Measurements from ENCODE around the gene MAST4.

The MAST4 gene

GRCh38 chr5:67073045-67073680, 477.0 kb downstream of the MAST4 start:
- H3K9ac ChIP-seq (ENCODE audit: insufficient read length) = no peak overlapping the region
- no peaks in the 10 kb centered on the region for H3K9me3 ChIP-seq (ENCODE audit: low read depth, low read length)
- no peak overlapping the region for H3K27ac ChIP-seq
- TF ChIP-seq FOXP2 (optimal IDR thresholded peaks at IDR 0.05; ENCODE audit: control extremely low read depth, extremely low read length, insufficient read depth) (no peak), EZH2 (IDR thresholded peaks at IDR 0.05) (no peak), POLR2AphosphoS5 (IDR thresholded peaks at IDR 0.05; ENCODE audit: borderline replicate concordance, low read depth, low read length) (no peak)
- no peak overlapping the region for H3K4me3 ChIP-seq
- no peaks in the 10 kb centered on the region for H3K36me3 ChIP-seq (ENCODE audit: insufficient read depth, low read length)
- DNase-seq (ENCODE audit: low read depth, low spot score) = no peak

GRCh38 chr5:67077296-67077695, 481.1 kb downstream of the MAST4 start:
- TF ChIP-seq POLR2AphosphoS5 (IDR thresholded peaks at IDR 0.05; ENCODE audit: borderline replicate concordance, low read depth, low read length) (no peak), EZH2 (IDR thresholded peaks at IDR 0.05) (no peak), FOXP2 (optimal IDR thresholded peaks at IDR 0.05; ENCODE audit: control extremely low read depth, extremely low read length, insufficient read depth) (no peak)
- no peaks in the 10 kb centered on the region for H3K36me3 ChIP-seq (ENCODE audit: insufficient read depth, low read length)
- H3K9ac ChIP-seq (ENCODE audit: insufficient read length) = no peak overlapping the region
- H3K9me3 ChIP-seq (ENCODE audit: low read depth, low read length) = no peaks in the 10 kb centered on the region
- H3K27ac ChIP-seq = no peak overlapping the region
- H3K4me3 ChIP-seq = no peak overlapping the region
- no peak for DNase-seq (ENCODE audit: low read depth, low spot score)

GRCh38 chr5:67081261-67081660, 485.1 kb downstream of the MAST4 start:
- DNase-seq (ENCODE audit: low read depth, low spot score) = no peak
- no peak overlapping the region for H3K27ac ChIP-seq
- TF ChIP-seq FOXP2 (optimal IDR thresholded peaks at IDR 0.05; ENCODE audit: control extremely low read depth, extremely low read length, insufficient read depth) (no peak), POLR2AphosphoS5 (IDR thresholded peaks at IDR 0.05; ENCODE audit: borderline replicate concordance, low read depth, low read length) (no peak), EZH2 (IDR thresholded peaks at IDR 0.05) (no peak)
- H3K36me3 ChIP-seq (ENCODE audit: insufficient read depth, low read length) = no peaks in the 10 kb centered on the region
- no peak overlapping the region for H3K4me3 ChIP-seq
- no peak overlapping the region for H3K9ac ChIP-seq (ENCODE audit: insufficient read length)
- H3K9me3 ChIP-seq (ENCODE audit: low read depth, low read length) = no peaks in the 10 kb centered on the region

GRCh38 chr5:67082941-67083340, 486.7 kb downstream of the MAST4 start:
- H3K27ac ChIP-seq = no peak overlapping the region
- H3K9me3 ChIP-seq (ENCODE audit: low read depth, low read length) = no peaks in the 10 kb centered on the region
- DNase-seq (ENCODE audit: low read depth, low spot score) = no peak
- no peaks in the 10 kb centered on the region for H3K36me3 ChIP-seq (ENCODE audit: insufficient read depth, low read length)
- TF ChIP-seq EZH2 (IDR thresholded peaks at IDR 0.05) (no peak), FOXP2 (optimal IDR thresholded peaks at IDR 0.05; ENCODE audit: control extremely low read depth, extremely low read length, insufficient read depth) (no peak), POLR2AphosphoS5 (IDR thresholded peaks at IDR 0.05; ENCODE audit: borderline replicate concordance, low read depth, low read length) (no peak)
- no peak overlapping the region for H3K9ac ChIP-seq (ENCODE audit: insufficient read length)
- H3K4me3 ChIP-seq = no peak overlapping the region

GRCh38 chr5:67085616-67086015, 489.4 kb downstream of the MAST4 start:
- TF ChIP-seq POLR2AphosphoS5 (IDR thresholded peaks at IDR 0.05; ENCODE audit: borderline replicate concordance, low read depth, low read length) (no peak), EZH2 (IDR thresholded peaks at IDR 0.05) (no peak), FOXP2 (optimal IDR thresholded peaks at IDR 0.05; ENCODE audit: control extremely low read depth, extremely low read length, insufficient read depth) (no peak)
- Histone ChIP-seq H3K36me3 (ENCODE audit: insufficient read depth, low read length) (no peaks in the 10 kb centered on the region), H3K4me3 (no peak overlapping the region), H3K27ac (no peak overlapping the region), H3K9me3 (ENCODE audit: low read depth, low read length) (no peaks in the 10 kb centered on the region), H3K9ac (ENCODE audit: insufficient read length) (no peak overlapping the region)
- DNase-seq (ENCODE audit: low read depth, low spot score) = no peak

- Histone ChIP-seq H3K9ac (ENCODE audit: insufficient read length) (no peak overlapping the region), H3K27ac (no peak overlapping the region), H3K36me3 (ENCODE audit: insufficient read depth, low read length) (no peaks in the 10 kb centered on the region), H3K9me3 (ENCODE audit: low read depth, low read length) (no peaks in the 10 kb centered on the region), H3K4me3 (no peak overlapping the region)
- TF ChIP-seq EZH2 (IDR thresholded peaks at IDR 0.05) (no peak), FOXP2 (optimal IDR thresholded peaks at IDR 0.05; ENCODE audit: control extremely low read depth, extremely low read length, insufficient read depth) (no peak), POLR2AphosphoS5 (IDR thresholded peaks at IDR 0.05; ENCODE audit: borderline replicate concordance, low read depth, low read length) (no peak)
- DNase-seq (ENCODE audit: low read depth, low spot score) = no peak
Measured at GRCh38 chr5:67089200-67089725, 493.1 kb downstream of the MAST4 start.

GRCh38 chr5:67090040-67090439, 493.8 kb downstream of the MAST4 start:
- no peak overlapping the region for H3K4me3 ChIP-seq
- H3K9me3 ChIP-seq (ENCODE audit: low read depth, low read length) = no peaks in the 10 kb centered on the region

GRCh38 chr5:67090593-67090992, 494.4 kb downstream of the MAST4 start:
- Histone ChIP-seq H3K27ac (no peak overlapping the region), H3K36me3 (ENCODE audit: insufficient read depth, low read length) (no peaks in the 10 kb centered on the region), H3K4me3 (no peak overlapping the region), H3K9me3 (ENCODE audit: low read depth, low read length) (no peaks in the 10 kb centered on the region), H3K9ac (ENCODE audit: insufficient read length) (no peak overlapping the region)
- TF ChIP-seq FOXP2 (optimal IDR thresholded peaks at IDR 0.05; ENCODE audit: control extremely low read depth, extremely low read length, insufficient read depth) = no peak
- TF ChIP-seq POLR2AphosphoS5 (IDR thresholded peaks at IDR 0.05; ENCODE audit: borderline replicate concordance, low read depth, low read length) = no peak
- TF ChIP-seq EZH2 (IDR thresholded peaks at IDR 0.05) = no peak
- DNase-seq (ENCODE audit: low read depth, low spot score) = no peak

More at GRCh38 chr5:67090040-67090439, 493.8 kb downstream of the MAST4 start:
- Histone ChIP-seq H3K9ac (ENCODE audit: insufficient read length) (no peak overlapping the region), H3K36me3 (ENCODE audit: insufficient read depth, low read length) (no peaks in the 10 kb centered on the region), H3K27ac (no peak overlapping the region)
- DNase-seq (ENCODE audit: low read depth, low spot score) = no peak
- no peak for TF ChIP-seq POLR2AphosphoS5 (IDR thresholded peaks at IDR 0.05; ENCODE audit: borderline replicate concordance, low read depth, low read length)
- no peak for TF ChIP-seq FOXP2 (optimal IDR thresholded peaks at IDR 0.05; ENCODE audit: control extremely low read depth, extremely low read length, insufficient read depth)
- TF ChIP-seq EZH2 (IDR thresholded peaks at IDR 0.05) = no peak

Data from SK-N-MC (cell line).